Sigmoid colon (tissue), 7 donors: Measurements from ENCODE around the gene CD3G. TPM values are rescaled to one million over a fixed set of nuclear protein-coding genes. Genes with fewer than 3 reads are reported as not detected.

ENCODE experiments used
- DNase-seq: peaks from one replicate; pipeline ENCODE4 v3.0.0-alpha.2; 2019
- H3K27ac ChIP-seq, 4 donors: fragments of 200-600 bp; sonication (generic); one replicate each; pipeline ENCODE4 v1.5.1; 2016 to 2019; ENCODE audit warnings: mild to moderate bottlenecking in 1 of 4
- H3K27me3 ChIP-seq, 3 donors: fragments of 200-600 bp; sonication (generic); one replicate each; pipeline ENCODE4 v1.5.1; 2019; ENCODE audit warnings: mild to moderate bottlenecking in 1 of 3
- H3K36me3 ChIP-seq, 4 donors: fragments of 200-600 bp; sonication (generic); one replicate each; pipeline ENCODE4 v1.5.1; 2016 to 2019
- H3K4me1 ChIP-seq, 4 donors: fragments of 200-600 bp; sonication (generic); one replicate each; pipeline ENCODE4 v1.5.1; 2017 to 2019
- H3K4me3 ChIP-seq, 4 donors: fragments of 200-600 bp; sonication (generic); one replicate each; pipeline ENCODE4 v1.5.1; 2017 to 2019; ENCODE audit warnings: mild to moderate bottlenecking in 2 of 4, moderate library complexity in 1 of 4
- H3K9me3 ChIP-seq, 4 donors: fragments of 200-600 bp in 3 of 4; sonication (generic) in 3 of 4; one replicate each; pipeline versions ENCODE4 v1.5.1 to v1.6.1; 2013 to 2019
- CTCF ChIP-seq, 4 experiments: fragments of 450-650 bp in 3 of 4; fragments of 200-600 bp in 1 of 4; IDR thresholded peaks; one replicate each; pipeline ENCODE4 v1.5.1; 2016 to 2019; ENCODE audit warnings: antibody characterized with exemption in 4 of 4, mild to moderate bottlenecking in 3 of 4, moderate library complexity in 2 of 4
- EP300 ChIP-seq, 4 donors: sonication (generic); formaldehyde crosslinking; IDR thresholded peaks; one replicate each; pipeline ENCODE4 v1.6.1; 2017; ENCODE audit warnings: antibody characterized with exemption in 4 of 4
- POLR2A ChIP-seq, 2 donors: fragments of 450-650 bp; IDR thresholded peaks; one replicate each; pipeline ENCODE4 v1.6.1; 2016; ENCODE audit warnings: antibody characterized with exemption in 2 of 2, mild to moderate bottlenecking in 2 of 2, moderate library complexity in 2 of 2
- POLR2AphosphoS5 ChIP-seq, 4 donors: sonication (generic); formaldehyde crosslinking; IDR thresholded peaks; one replicate each; pipeline ENCODE4 v1.6.1; 2017; ENCODE audit warnings: antibody characterized with exemption in 4 of 4
- WGBS, 2 donors: extraction: QIAGEN DNeasy Blood & Tissue Kit; methylation state at CpG; one replicate each; pipeline ENCODE4 v1.1.7; 2013; 5-methylcytosine and 5-hydroxymethylcytosine counted together
- intact Hi-C: fragments of 100-400 bp; cut with DNase I; formaldehyde crosslinking; loops from one replicate; pipeline ENCODE4 v1.15.1; 2023
- polyA plus RNA-seq, 3 donors: library from polyadenylated mRNA; stranded (reverse); fragments of 200-250 nt; gene quantifications; one replicate each; pipeline ENCODE4 v1.2.3, GENCODE V29; 2013
- total RNA-seq, 4 donors: library from RNA; depleted of rRNA; stranded (reverse); fragments of >200 nt; gene quantifications; one replicate each; pipeline ENCODE4 v1.1.0, GENCODE V29; 2016
- donor health status: healthy with polysubstance abuse.
- donor health status: Bipolar disorder and iron deficiency.
- donor health status: healthy.

CD3G gene
- total and polyA plus RNA-seq, 7 donors, result 0.66 to 7.8 (median 2.1) TPM; not detected in 3

GRCh38 chr11:118370774-118371173 lies 26.6 kb downstream of the CD3G start:
- Histone ChIP-seq H3K4me1 (no peaks in the 10 kb centered on the region), H3K27ac (no peak overlapping the region), H3K4me3 (no peak overlapping the region), H3K36me3 (peaks cover 27 to 99% (median 74%) of the 10 kb centered on the region in 4 donors), H3K27me3 (no peaks in the 10 kb centered on the region), H3K9me3 (no peaks in the 10 kb centered on the region)
- TF ChIP-seq POLR2AphosphoS5 (IDR thresholded peaks at IDR 0.05) (no peak), CTCF (IDR thresholded peaks at IDR 0.05) (no peak), POLR2A (IDR thresholded peaks at IDR 0.05) (no peak), EP300 (IDR thresholded peaks at IDR 0.05) (no peak)
- intact Hi-C loops, result no loop called here
- 93 to 97% methylated on average over 4 of the region's 4 CpGs for WGBS, 2 donors
- no peak for DNase-seq

- WGBS, 2 donors, result 93 to 96% methylated on average over 2 of the region's 2 CpGs
- H3K36me3 ChIP-seq, result peaks cover 30 to 100% (median 70%) of the 10 kb centered on the region in 4 donors
Measured at GRCh38 chr11:118373263-118373662, 29.1 kb downstream of the CD3G start.

GRCh38 chr11:118373871-118374270 lies 29.7 kb downstream of the CD3G start:
- WGBS, 2 donors, result 96 to 97% methylated on average over 5 of the region's 5 CpGs
- peaks cover 31 to 100% (median 68%) of the 10 kb centered on the region in 4 donors for H3K36me3 ChIP-seq
- intact Hi-C loops, result no loop called here

More at GRCh38 chr11:118373263-118373662, 29.1 kb downstream of the CD3G start:
- Histone ChIP-seq H3K4me3 (no peak overlapping the region), H3K27me3 (no peaks in the 10 kb centered on the region), H3K9me3 (no peaks in the 10 kb centered on the region), H3K4me1 (no peaks in the 10 kb centered on the region), H3K27ac (no peak overlapping the region)
- DNase-seq, result no peak
- TF ChIP-seq POLR2AphosphoS5 (IDR thresholded peaks at IDR 0.05) (no peak), CTCF (IDR thresholded peaks at IDR 0.05) (no peak), EP300 (IDR thresholded peaks at IDR 0.05) (no peak), POLR2A (IDR thresholded peaks at IDR 0.05) (no peak)
- intact Hi-C loops, result no loop called here

GRCh38 chr11:118374729-118375128 lies 30.6 kb downstream of the CD3G start:
- H3K9me3 ChIP-seq, result no peaks in the 10 kb centered on the region
- no peak overlapping the region for H3K4me3 ChIP-seq
- H3K27ac ChIP-seq, result no peak overlapping the region
- intact Hi-C loops, result no loop called here
- TF ChIP-seq CTCF (IDR thresholded peaks at IDR 0.05) (no peak), POLR2AphosphoS5 (IDR thresholded peaks at IDR 0.05) (no peak), EP300 (IDR thresholded peaks at IDR 0.05) (no peak), POLR2A (IDR thresholded peaks at IDR 0.05) (no peak)
- no peaks in the 10 kb centered on the region for H3K27me3 ChIP-seq
- H3K36me3 ChIP-seq, result peaks cover 36 to 100% (median 70%) of the 10 kb centered on the region in 4 donors
- DNase-seq, result no peak
- 85 to 87% methylated on average over 3 of the region's 3 CpGs for WGBS, 2 donors
- H3K4me1 ChIP-seq, result no peaks in the 10 kb centered on the region

More at GRCh38 chr11:118373871-118374270, 29.7 kb downstream of the CD3G start:
- H3K27ac ChIP-seq, result no peak overlapping the region
- no peaks in the 10 kb centered on the region for H3K9me3 ChIP-seq
- TF ChIP-seq POLR2AphosphoS5 (IDR thresholded peaks at IDR 0.05), result no peak
- TF ChIP-seq EP300 (IDR thresholded peaks at IDR 0.05), result no peak
- TF ChIP-seq CTCF (IDR thresholded peaks at IDR 0.05), result no peak
- no peak for TF ChIP-seq POLR2A (IDR thresholded peaks at IDR 0.05)
- no peaks in the 10 kb centered on the region for H3K4me1 ChIP-seq
- no peaks in the 10 kb centered on the region for H3K27me3 ChIP-seq
- no peak for DNase-seq
- no peak overlapping the region for H3K4me3 ChIP-seq

- no peak overlapping the region for H3K27ac ChIP-seq
- no peaks in the 10 kb centered on the region for H3K27me3 ChIP-seq
- no peaks in the 10 kb centered on the region for H3K4me1 ChIP-seq
- no peak overlapping the region for H3K4me3 ChIP-seq
- intact Hi-C loops, result no loop called here
- DNase-seq, result no peak
- no peaks in the 10 kb centered on the region for H3K9me3 ChIP-seq
- H3K36me3 ChIP-seq, result peaks cover 38 to 100% (median 64%) of the 10 kb centered on the region in 4 donors
- TF ChIP-seq POLR2AphosphoS5 (IDR thresholded peaks at IDR 0.05), result no peak
- no peak for TF ChIP-seq CTCF (IDR thresholded peaks at IDR 0.05)
- TF ChIP-seq POLR2A (IDR thresholded peaks at IDR 0.05), result no peak
- TF ChIP-seq EP300 (IDR thresholded peaks at IDR 0.05), result no peak
Measured at GRCh38 chr11:118375978-118376377, 31.8 kb downstream of the CD3G start.
